ENCODE data around the gene ABLIM2.

The ABLIM2 gene

GRCh38 chr4:8037150-8037769 lies 121.4 kb downstream of the ABLIM2 start:
- DNase-seq (ENCODE audit: insufficient read length, low spot score), result no peak

GRCh38 chr4:8035371-8035780 lies 123.2 kb downstream of the ABLIM2 start:
- FAIRE-seq (no peak), DNase-seq (ENCODE audit: insufficient read length, low spot score) (peak; percentile 25)

More at GRCh38 chr4:8037150-8037769, 121.4 kb downstream of the ABLIM2 start:
- peak; percentile 71 for FAIRE-seq

- FAIRE-seq (no peak), DNase-seq (ENCODE audit: insufficient read length, low spot score) (no peak)
These were observed 124.6 kb downstream of the ABLIM2 start for GRCh38 chr4:8033829-8034528.

- FAIRE-seq (no peak), DNase-seq (ENCODE audit: insufficient read length, low spot score) (no peak)
These were observed 125.4 kb downstream of the ABLIM2 start for GRCh38 chr4:8033067-8033755.

GRCh38 chr4:8032381-8032780 lies 126.2 kb downstream of the ABLIM2 start:
- DNase-seq (ENCODE audit: insufficient read length, low spot score) (no peak), FAIRE-seq (no peak)

- FAIRE-seq (peak; percentile 46), DNase-seq (ENCODE audit: insufficient read length, low spot score) (no peak)
These were observed 128.4 kb downstream of the ABLIM2 start for GRCh38 chr4:8030121-8030781.

GRCh38 chr4:8029689-8030088 lies 128.9 kb downstream of the ABLIM2 start:
- FAIRE-seq, result no peak
- no peak for DNase-seq (ENCODE audit: insufficient read length, low spot score)

- DNase-seq (ENCODE audit: insufficient read length, low spot score) (no peak), FAIRE-seq (no peak)
These were observed 129.6 kb downstream of the ABLIM2 start for GRCh38 chr4:8028884-8029568.

- DNase-seq (ENCODE audit: insufficient read length, low spot score), result no peak
- FAIRE-seq, result peak; percentile 70
These were observed 130.2 kb downstream of the ABLIM2 start for GRCh38 chr4:8028368-8028767.

GRCh38 chr4:8026453-8026852 lies 132.2 kb downstream of the ABLIM2 start:
- DNase-seq (ENCODE audit: insufficient read length, low spot score) (no peak), FAIRE-seq (no peak)

GRCh38 chr4:8025668-8026067 lies 132.9 kb downstream of the ABLIM2 start:
- no peak for DNase-seq (ENCODE audit: insufficient read length, low spot score)
- no peak for FAIRE-seq

- FAIRE-seq, result no peak
These were observed 134.4 kb downstream of the ABLIM2 start for GRCh38 chr4:8024073-8024786.

GRCh38 chr4:8023696-8024033 lies 134.9 kb downstream of the ABLIM2 start:
- no peak for FAIRE-seq
- DNase-seq (ENCODE audit: insufficient read length, low spot score), result no peak

More at GRCh38 chr4:8024073-8024786, 134.4 kb downstream of the ABLIM2 start:
- no peak for DNase-seq (ENCODE audit: insufficient read length, low spot score)

- FAIRE-seq, result no peak
These were observed 135.6 kb downstream of the ABLIM2 start for GRCh38 chr4:8022767-8023695.

GRCh38 chr4:8021796-8022195 lies 136.8 kb downstream of the ABLIM2 start:
- DNase-seq (ENCODE audit: insufficient read length, low spot score), result no peak

More at GRCh38 chr4:8022767-8023695, 135.6 kb downstream of the ABLIM2 start:
- DNase-seq (ENCODE audit: insufficient read length, low spot score), result no peak

GRCh38 chr4:8019396-8020365 lies 138.9 kb downstream of the ABLIM2 start:
- FAIRE-seq (no peak), DNase-seq (ENCODE audit: insufficient read length, low spot score) (no peak)

More at GRCh38 chr4:8021796-8022195, 136.8 kb downstream of the ABLIM2 start:
- FAIRE-seq, result no peak

GRCh38 chr4:8016527-8016926 lies 142.1 kb downstream of the ABLIM2 start:
- FAIRE-seq (no peak), DNase-seq (ENCODE audit: insufficient read length, low spot score) (no peak)

- peak; percentile 59 for FAIRE-seq
These were observed 143.1 kb downstream of the ABLIM2 start for GRCh38 chr4:8015512-8015911.

More at GRCh38 chr4:8015512-8015911, 143.1 kb downstream of the ABLIM2 start:
- peak; percentile 60 for DNase-seq (ENCODE audit: insufficient read length, low spot score)
